H54 (cell line): ENCODE results near the gene ZC3H6.

Source experiments
- DNase-seq: peaks from one replicate; pipeline ENCODE4 v3.0.0; 2011; ENCODE audit warnings: low spot score, mixed read lengths; ENCODE audit not compliant: insufficient read length
- FAIRE-seq: peaks from 3 replicates; lab custom pipeline; 2011; peaks lifted over from hg19 to GRCh38; lab: Jason Lieb, UNC
- POLR2A ChIP-seq: IDR thresholded peaks from 2 replicates; pipeline ENCODE4 v1.6.1; 2011; ENCODE audit warnings: low read depth, mild to moderate bottlenecking, low read length

The ZC3H6 gene, protein sequence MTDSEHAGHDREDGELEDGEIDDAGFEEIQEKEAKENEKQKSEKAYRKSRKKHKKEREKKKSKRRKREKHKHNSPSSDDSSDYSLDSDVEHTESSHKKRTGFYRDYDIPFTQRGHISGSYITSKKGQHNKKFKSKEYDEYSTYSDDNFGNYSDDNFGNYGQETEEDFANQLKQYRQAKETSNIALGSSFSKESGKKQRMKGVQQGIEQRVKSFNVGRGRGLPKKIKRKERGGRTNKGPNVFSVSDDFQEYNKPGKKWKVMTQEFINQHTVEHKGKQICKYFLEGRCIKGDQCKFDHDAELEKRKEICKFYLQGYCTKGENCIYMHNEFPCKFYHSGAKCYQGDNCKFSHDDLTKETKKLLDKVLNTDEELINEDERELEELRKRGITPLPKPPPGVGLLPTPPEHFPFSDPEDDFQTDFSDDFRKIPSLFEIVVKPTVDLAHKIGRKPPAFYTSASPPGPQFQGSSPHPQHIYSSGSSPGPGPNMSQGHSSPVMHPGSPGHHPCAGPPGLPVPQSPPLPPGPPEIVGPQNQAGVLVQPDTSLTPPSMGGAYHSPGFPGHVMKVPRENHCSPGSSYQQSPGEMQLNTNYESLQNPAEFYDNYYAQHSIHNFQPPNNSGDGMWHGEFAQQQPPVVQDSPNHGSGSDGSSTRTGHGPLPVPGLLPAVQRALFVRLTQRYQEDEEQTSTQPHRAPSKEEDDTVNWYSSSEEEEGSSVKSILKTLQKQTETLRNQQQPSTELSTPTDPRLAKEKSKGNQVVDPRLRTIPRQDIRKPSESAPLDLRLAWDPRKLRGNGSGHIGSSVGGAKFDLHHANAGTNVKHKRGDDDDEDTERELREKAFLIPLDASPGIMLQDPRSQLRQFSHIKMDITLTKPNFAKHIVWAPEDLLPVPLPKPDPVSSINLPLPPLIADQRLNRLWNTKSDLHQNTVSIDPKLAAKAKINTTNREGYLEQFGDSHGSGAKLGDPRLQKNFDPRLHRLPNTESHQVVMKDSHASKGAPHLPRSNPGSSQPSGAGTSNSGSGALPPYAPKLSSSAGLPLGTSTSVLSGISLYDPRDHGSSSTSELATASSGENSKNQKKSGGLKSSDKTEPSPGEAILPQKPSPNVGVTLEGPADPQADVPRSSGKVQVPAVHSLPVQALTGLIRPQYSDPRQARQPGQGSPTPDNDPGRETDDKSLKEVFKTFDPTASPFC

GRCh38 chr2:112275311-112275886 is at the start of gene ZC3H6:
Gene ZC3H6, plus strand, starts transcription at chr2:112275597. Its CDS starts 398 bp downstream, at chr2:112275995.
- FAIRE-seq: peak; percentile 93
- peak; percentile 94 for TF ChIP-seq POLR2A
- DNase-seq: peak; percentile 83

GRCh38 chr2:112229348-112229747 is 46.0 kb upstream of the ZC3H6 start:
- TF ChIP-seq POLR2A: no peak
- FAIRE-seq (no peak), DNase-seq (no peak)

GRCh38 chr2:112230371-112230770 is 45.0 kb upstream of the ZC3H6 start:
- DNase-seq: no peak
- TF ChIP-seq POLR2A: no peak
- FAIRE-seq: no peak

DNA sequence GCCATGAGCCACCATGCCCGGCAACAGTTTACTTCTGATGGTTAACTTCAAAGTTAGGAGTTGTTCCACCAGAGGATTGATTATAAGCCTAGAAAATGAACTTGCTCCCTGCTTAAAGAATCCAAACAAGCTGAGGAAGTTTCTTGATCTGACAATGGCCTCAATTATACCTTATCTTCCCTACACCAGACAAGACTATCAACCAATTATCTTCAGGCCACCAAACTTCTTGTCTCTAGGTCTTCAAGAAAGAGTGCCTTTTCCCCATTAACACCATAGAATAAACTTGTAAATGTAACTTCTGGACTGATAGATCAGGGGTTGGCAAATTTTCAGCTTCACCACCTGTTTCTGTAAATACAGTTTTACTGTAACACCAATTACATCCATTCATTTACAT is 35.5 kb upstream of the ZC3H6 start:
- FAIRE-seq: no peak
- TF ChIP-seq POLR2A: no peak
- no peak for DNase-seq

GRCh38 chr2:112242384-112242783 is 33.0 kb upstream of the ZC3H6 start:
- DNase-seq: no peak
- FAIRE-seq: no peak
- no peak for TF ChIP-seq POLR2A

GRCh38 chr2:112243233-112243632 is 32.2 kb upstream of the ZC3H6 start:
- DNase-seq (no peak), FAIRE-seq (peak; percentile 27)
- no peak for TF ChIP-seq POLR2A

GRCh38 chr2:112244854-112245253 is 30.5 kb upstream of the ZC3H6 start:
- FAIRE-seq: no peak
- no peak for DNase-seq
- no peak for TF ChIP-seq POLR2A

DNA sequence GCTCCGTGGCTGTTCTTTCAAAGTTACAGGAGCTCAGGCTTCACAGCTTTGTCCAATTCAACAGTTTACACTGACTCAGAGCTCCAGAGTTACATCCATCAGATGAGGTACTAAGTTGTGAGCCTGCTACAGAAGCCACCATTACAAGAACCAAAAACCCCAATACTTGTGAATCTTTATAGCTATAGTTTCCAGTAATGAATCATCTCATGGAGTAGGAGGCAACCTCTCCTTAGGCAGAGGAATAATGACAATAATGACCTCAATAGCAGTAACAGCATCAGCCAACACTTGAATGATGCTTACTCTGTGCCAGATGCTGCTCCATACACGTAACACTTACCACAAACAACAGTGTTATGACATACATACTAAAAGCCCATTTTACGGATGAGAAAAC is 24.1 kb upstream of the ZC3H6 start:
- no peak for DNase-seq
- FAIRE-seq: no peak
- TF ChIP-seq POLR2A: no peak

- DNase-seq: no peak
- TF ChIP-seq POLR2A: no peak
- FAIRE-seq: no peak
These were observed 22.1 kb upstream of the ZC3H6 start for GRCh38 chr2:112253261-112253815.

- TF ChIP-seq POLR2A: peak; percentile 80
- DNase-seq (peak; percentile 95), FAIRE-seq (no peak)
These were observed 20.7 kb upstream of the ZC3H6 start, which contains the start of gene ZC3H8 for GRCh38 chr2:112254466-112255240. Gene ZC3H8, minus strand, starts transcription at chr2:112255042. Its CDS starts 61 bp downstream, at chr2:112254981.

DNA sequence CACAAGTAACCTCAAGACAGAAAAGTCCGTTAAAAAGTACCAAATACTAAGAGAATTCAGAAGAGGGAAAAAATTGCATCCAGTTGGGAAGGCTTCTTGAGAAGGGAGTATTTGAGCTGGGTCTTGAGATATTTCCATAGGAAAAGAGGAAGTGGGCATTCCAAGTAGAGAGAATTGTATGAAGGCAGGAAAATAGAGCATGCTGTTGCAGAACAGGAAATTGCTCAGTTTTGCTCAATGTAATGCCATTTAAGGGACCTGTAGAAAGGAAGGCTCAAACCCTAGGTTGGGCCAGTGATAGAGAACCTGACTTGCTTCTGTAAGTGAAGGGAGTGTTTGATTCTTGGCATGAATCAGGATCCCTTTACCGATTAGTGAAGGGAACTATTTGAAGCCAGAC is 19.5 kb upstream of the ZC3H6 start:
- TF ChIP-seq POLR2A: no peak
- DNase-seq (no peak), FAIRE-seq (no peak)

GRCh38 chr2:112256654-112257053 is 18.7 kb upstream of the ZC3H6 start:
- FAIRE-seq: no peak
- no peak for TF ChIP-seq POLR2A
- DNase-seq: no peak
